Type B pancreatic cell (in vitro differentiated cells): ENCODE measurements around the gene HOXA4. TPM values are rescaled to one million over a fixed set of nuclear protein-coding genes. Genes with fewer than 3 reads are reported as not detected.
A peak's percentile ranks its signal among the peaks of the same experiment; 100 is the strongest.

Source experiments
- DNase-seq: peaks from one replicate; pipeline ENCODE4 v3.0.0; 2021; ENCODE audit warnings: mixed read lengths; ENCODE audit not compliant: unreplicated experiment; ENCODE audit errors: extremely low spot score
- H3K27ac Mint-ChIP-seq: 2 replicates; pipeline ENCODE4 v1.8.0; 2021; ENCODE audit warnings: mild to moderate bottlenecking, mixed read lengths
- H3K27me3 Mint-ChIP-seq: 2 replicates; pipeline ENCODE4 v1.8.0; 2021; ENCODE audit warnings: mixed read lengths
- H3K36me3 Mint-ChIP-seq: 2 replicates; pipeline ENCODE4 v1.8.0; 2021; ENCODE audit warnings: mixed read lengths
- H3K4me1 Mint-ChIP-seq: one replicate; pipeline ENCODE4 v1.8.0; 2021; ENCODE audit warnings: mixed read lengths; ENCODE audit not compliant: unreplicated experiment
- H3K4me3 Mint-ChIP-seq: 2 replicates; pipeline ENCODE4 v1.8.0; 2021; ENCODE audit warnings: mild to moderate bottlenecking, mixed read lengths
- H3K9me3 Mint-ChIP-seq: 2 replicates; pipeline ENCODE4 v1.8.0; 2021; ENCODE audit warnings: mixed read lengths
- CTCF ChIP-seq: fragments of 200-600 bp; sonication (generic); conservative IDR thresholded peaks from 2 replicates; pipeline ENCODE4 v1.5.0; 2021; ENCODE audit warnings: antibody characterized with exemption, mild to moderate bottlenecking
- total RNA-seq: library from RNA; stranded (reverse); gene quantifications from 2 replicates; pipeline ENCODE4 v1.2.1, GENCODE V29; 2021; ENCODE audit warnings: low replicate concordance

The HOXA4 gene
- total RNA-seq, 1 donor from 2014 or later, result 28.5 TPM

GRCh38 chr7:27171637-27172314 lies 41.2 kb upstream of the HOXA4 start:
- Mint-ChIP-seq H3K9me3 (no peaks in the 10 kb centered on the region), H3K4me3 (peak overlapping the region; percentile 84), H3K4me1 (peaks cover 15% of the 10 kb centered on the region), H3K27ac (peak overlapping the region; percentile 39), H3K27me3 (peaks cover 85% of the 10 kb centered on the region), H3K36me3 (no peaks in the 10 kb centered on the region)
- TF ChIP-seq CTCF, result no peak
- no peak for DNase-seq

GRCh38 chr7:27171325-27171636 lies 40.7 kb upstream of the HOXA4 start:
- Mint-ChIP-seq H3K4me3 (peak overlapping the region; percentile 84), H3K27ac (no peak overlapping the region), H3K36me3 (no peaks in the 10 kb centered on the region), H3K4me1 (peaks cover 15% of the 10 kb centered on the region), H3K27me3 (peaks cover 85% of the 10 kb centered on the region), H3K9me3 (no peaks in the 10 kb centered on the region)
- no peak for TF ChIP-seq CTCF
- DNase-seq, result no peak

- Mint-ChIP-seq H3K4me1 (peaks cover 17% of the 10 kb centered on the region), H3K27ac (no peak overlapping the region), H3K36me3 (no peaks in the 10 kb centered on the region), H3K4me3 (peak overlapping the region; percentile 38), H3K27me3 (peaks cover 84% of the 10 kb centered on the region), H3K9me3 (no peaks in the 10 kb centered on the region)
- DNase-seq, result no peak
- no peak for TF ChIP-seq CTCF
These were observed 40.1 kb upstream of the HOXA4 start for GRCh38 chr7:27170426-27171324.

GRCh38 chr7:27169658-27170425 lies 39.3 kb upstream of the HOXA4 start:
- no peak for TF ChIP-seq CTCF
- no peak for DNase-seq
- no peak overlapping the region for H3K27ac Mint-ChIP-seq
- H3K9me3 Mint-ChIP-seq, result no peaks in the 10 kb centered on the region
- H3K4me1 Mint-ChIP-seq, result peaks cover 19% of the 10 kb centered on the region
- no peaks in the 10 kb centered on the region for H3K36me3 Mint-ChIP-seq
- peak overlapping the region; percentile 77 for H3K4me3 Mint-ChIP-seq
- peaks cover 81% of the 10 kb centered on the region for H3K27me3 Mint-ChIP-seq

- no peak for DNase-seq
- H3K9me3 Mint-ChIP-seq, result no peaks in the 10 kb centered on the region
- no peaks in the 10 kb centered on the region for H3K36me3 Mint-ChIP-seq
- peak overlapping the region; percentile 32 for H3K27ac Mint-ChIP-seq
- no peak for TF ChIP-seq CTCF
- peaks cover 25% of the 10 kb centered on the region for H3K4me1 Mint-ChIP-seq
- peak overlapping the region; percentile 69 for H3K4me3 Mint-ChIP-seq
- peaks cover 87% of the 10 kb centered on the region for H3K27me3 Mint-ChIP-seq
These were observed 37.8 kb upstream of the HOXA4 start for GRCh38 chr7:27168265-27168947.
